GM12878 (cell line): Measurements from ENCODE around the gene GALNT17. TPM values are rescaled to one million over a fixed set of nuclear protein-coding genes. Genes with fewer than 3 reads are reported as not detected.

Experiments
- ATAC-seq: fragments of 200-7000 bp; cut with Tn5 transposase; 3 replicates; pipeline ENCODE4 v1.9.1; 2020; ENCODE audit warnings: mild to moderate bottlenecking, moderate library complexity
- BruUV-seq: library from RNA; stranded (reverse); fragments of 400-500 nt; replicated peaks from 2 replicates; lab custom pipeline; 2021; lab: Mats Ljungman, UMichigan
- CTCF ChIA-PET: fragments of 300-600 bp; sonication (Branson Sonifier 250); formaldehyde crosslinking; extraction: SDS; loops from one replicate; lab custom pipeline; 2021; ENCODE audit warnings: inconsistent platforms; lab: Yijun Ruan, JAX
- POLR2A ChIA-PET: fragments of 350-600 bp; formaldehyde crosslinking; extraction: SDS; loops from one replicate; lab custom pipeline; 2021; ENCODE audit warnings: inconsistent platforms; lab: Charles Lee
- RAD21 ChIA-PET: fragments of 300-600 bp; sonication (Branson Sonifier 250); formaldehyde crosslinking; loops from one replicate; lab custom pipeline; 2023; ENCODE audit warnings: antibody characterized with exemption; ENCODE audit not compliant: unreplicated experiment; lab: Charles Lee
- SMC1A ChIA-PET: fragments of 300-600 bp; sonication (Branson Sonifier 250); formaldehyde crosslinking; loops from one replicate; lab custom pipeline; 2023; ENCODE audit not compliant: unreplicated experiment, uncharacterized antibody; lab: Charles Lee
- DNase-seq: peaks from one replicate; pipeline ENCODE4 v3.0.0-alpha.2; 2011; ENCODE audit warnings: low read depth, low spot score
- FAIRE-seq: peaks from 3 replicates; lab custom pipeline; 2011; peaks lifted over from hg19 to GRCh38; lab: Jason Lieb, UNC
- H2AFZ ChIP-seq: 2 replicates; pipeline ENCODE4 v1.6.0; 2011; ENCODE audit warnings: low read depth, low read length, control low read depth; ENCODE audit not compliant: control insufficient read depth
- H3K27ac ChIP-seq: 2 replicates; pipeline ENCODE4 v1.5.1; 2011; ENCODE audit warnings: control low read depth; ENCODE audit not compliant: control insufficient read depth, insufficient read depth
- H3K27me3 ChIP-seq, 2 experiments: replicated peaks in 1 of 2; 2 replicates each; pipeline versions ENCODE4 v1.6.0 to v1.6.1; 2011; ENCODE audit warnings: low read length in 1 of 2; ENCODE audit not compliant: control insufficient read depth in 2 of 2, insufficient read depth in 2 of 2
- H3K36me3 ChIP-seq, 2 experiments: 2 replicates each; pipeline ENCODE4 v1.5.1; 2011; ENCODE audit warnings: low read length in 1 of 2; ENCODE audit not compliant: control insufficient read depth in 2 of 2, insufficient read depth in 2 of 2
- H3K4me1 ChIP-seq: 2 replicates; pipeline ENCODE4 v1.6.1; 2011; ENCODE audit warnings: mild to moderate bottlenecking, low read length, moderate library complexity, mixed read lengths; ENCODE audit not compliant: control insufficient read depth, insufficient read depth
- H3K4me2 ChIP-seq: 2 replicates; pipeline ENCODE4 v1.6.0; 2011; ENCODE audit warnings: control low read depth; ENCODE audit not compliant: control insufficient read depth, insufficient read depth
- H3K4me3 ChIP-seq: fragments of 200-600 bp; sonication (generic); 2 replicates; pipeline ENCODE4 v1.5.1; 2016
- H3K79me2 ChIP-seq: 2 replicates; pipeline ENCODE4 v1.6.0; 2011; ENCODE audit warnings: low read length; ENCODE audit not compliant: control insufficient read depth, insufficient read depth
- H3K9ac ChIP-seq: 2 replicates; pipeline ENCODE4 v1.8.0; 2011; ENCODE audit warnings: low read length, control low read depth, mixed read lengths; ENCODE audit not compliant: control insufficient read depth, insufficient read depth
- H3K9me3 ChIP-seq: replicated peaks from 3 replicates; pipeline ENCODE4 v1.5.1; 2011; ENCODE audit warnings: mild to moderate bottlenecking, low read length; ENCODE audit not compliant: control insufficient read depth, insufficient read depth
- H4K20me1 ChIP-seq: 2 replicates; pipeline ENCODE4 v1.6.0; 2011; ENCODE audit not compliant: control insufficient read depth, insufficient read depth
- BACH1 ChIP-seq: fragments of 450-650 bp; IDR thresholded peaks from 2 replicates; pipeline ENCODE4 v1.6.1; 2017; ENCODE audit warnings: mild to moderate bottlenecking, borderline replicate concordance
- IKZF1 ChIP-seq: fragments of 450-650 bp; conservative IDR thresholded peaks from 2 replicates; pipeline ENCODE4 v1.6.1; 2017; ENCODE audit warnings: antibody characterized with exemption, mild to moderate bottlenecking
- MEF2A ChIP-seq: IDR thresholded peaks from 2 replicates; pipeline ENCODE4 v1.6.1; 2011; ENCODE audit warnings: low read depth, mild to moderate bottlenecking, low read length, moderate library complexity; ENCODE audit not compliant: insufficient read depth
- NKRF ChIP-seq: fragments of 450-650 bp; conservative IDR thresholded peaks from 2 replicates; pipeline ENCODE4 v1.6.1; 2017; ENCODE audit warnings: mild to moderate bottlenecking, moderate library complexity
- NR2C2 ChIP-seq: IDR thresholded peaks from 2 replicates; pipeline ENCODE4 v1.6.1; 2011; ENCODE audit warnings: borderline replicate concordance, low read depth; ENCODE audit not compliant: control insufficient read depth, insufficient read length
- PRDM15 ChIP-seq: fragments of 450-650 bp; formaldehyde crosslinking; IDR thresholded peaks from 2 replicates; pipeline ENCODE4 v1.4.0; 2020; ENCODE audit warnings: mild to moderate bottlenecking, moderate library complexity
- SREBF1 ChIP-seq: IDR thresholded peaks from 2 replicates; pipeline ENCODE4 v1.6.1; 2012; ENCODE audit warnings: mild to moderate bottlenecking, low read length
- STAT3 ChIP-seq: IDR thresholded peaks from 2 replicates; pipeline ENCODE4 v1.6.1; 2011; ENCODE audit warnings: low read depth, low read length, improper control_type of control experiment
- TCF12 ChIP-seq: IDR thresholded peaks from 2 replicates; pipeline ENCODE4 v1.6.1; 2011; ENCODE audit warnings: low read depth, mild to moderate bottlenecking, low read length
- TCF7 ChIP-seq: IDR thresholded peaks from 2 replicates; pipeline ENCODE4 v1.6.1; 2014; ENCODE audit warnings: antibody characterized with exemption, borderline replicate concordance
- ZBED1 ChIP-seq: IDR thresholded peaks from 2 replicates; pipeline ENCODE4 v1.6.1; 2016; ENCODE audit warnings: borderline replicate concordance
- ZBTB33 ChIP-seq: fragments of 450-650 bp; IDR thresholded peaks from 2 replicates; pipeline ENCODE4 v1.6.1; 2017; ENCODE audit warnings: mild to moderate bottlenecking
- ZNF384 ChIP-seq: IDR thresholded peaks from 2 replicates; pipeline ENCODE4 v1.6.1; 2012; ENCODE audit warnings: low read depth, mild to moderate bottlenecking, low read length, improper control_type of control experiment, borderline replicate concordance
- ZNF687 ChIP-seq: fragments of 450-650 bp; IDR thresholded peaks from 2 replicates; pipeline ENCODE4 v1.6.1; 2017; ENCODE audit warnings: mild to moderate bottlenecking, moderate library complexity
- WGBS: methylation state at CpG from one replicate; pipeline ENCODE4 v1.1.6; 2016; ENCODE audit warnings: low lambda C conversion rate; ENCODE audit not compliant: insufficient replicate concordance, insufficient coverage; ENCODE audit errors: missing lambda C conversion rate; 5-methylcytosine and 5-hydroxymethylcytosine counted together
- in situ Hi-C: fragments of 300-500 bp; cut with MboI; formaldehyde crosslinking; loops from 9 replicates; pipeline ENCODE4 v1.14.3; 2018; ENCODE audit warnings: mixed read lengths
- intact Hi-C: fragments of 100-400 bp; cut with micrococcal nuclease; formaldehyde crosslinking; loops from one replicate; pipeline ENCODE4 v1.14.2; 2022; ENCODE audit not compliant: unreplicated experiment
- polyA plus RNA-seq, 11 experiments: library from polyadenylated mRNA; depleted of rRNA in 4 of 11; unstranded in 6 of 11; stranded (reverse) in 5 of 11; fragments of >200 nt; fragmentation: Nextera tagmentation in 4 of 11; fragmentation: Illumina TruSeq in 1 of 11; extraction: Ambion mirVana in 4 of 11; extraction: Trizol in 1 of 11; gene quantifications; 1 replicate in 1 of 11; 2 replicates in 10 of 11; pipeline versions ENCODE4 v1.2.1 to v1.2.3, GENCODE V29; 2011 to 2016; ENCODE audit warnings: inconsistent platforms in 2 of 11, missing spikeins in 2 of 11, low read depth in 1 of 11
- total RNA-seq, 4 experiments: library from RNA; depleted of rRNA in 3 of 4; stranded (reverse); fragments of >200 nt in 3 of 4; fragmentation: Illumina TruSeq in 1 of 4; extraction: Trizol in 1 of 4; gene quantifications; 2 replicates each; pipeline versions ENCODE4 v1.2.1 to v1.2.3, GENCODE V29; 2013 to 2021

GALNT17 gene
- total and polyA plus RNA-seq, 10 of the 15 experiments (the other 5 are each of a cell fraction or from before 2014, with no cell fraction given), result 0.12 to 0.15 TPM; not detected in 8

- Histone ChIP-seq H3K79me2 (no peaks in the 10 kb centered on the region), H3K9ac (no peak overlapping the region), H4K20me1 (no peaks in the 10 kb centered on the region), H2AFZ (no peak overlapping the region), H3K36me3 (no peaks in the 10 kb centered on the region), H3K4me3 (no peak overlapping the region), H3K27ac (no peak overlapping the region), H3K9me3 (no peaks in the 10 kb centered on the region), H3K4me2 (no peak overlapping the region), H3K4me1 (no peaks in the 10 kb centered on the region), H3K27me3 (no peaks in the 10 kb centered on the region)
- FAIRE-seq, result no peak
- in situ Hi-C loops (no loop called here), intact Hi-C loops (no loop called here)
- CTCF ChIA-PET, result no interaction called here
- POLR2A ChIA-PET, result no interaction called here
- no peak for ATAC-seq
- SMC1A ChIA-PET, result no interaction called here
- no TSS peak for BruUV-seq
- RAD21 ChIA-PET, result no interaction called here
- no peak for DNase-seq
- WGBS, result 64% methylated on average over 5 of the region's 5 CpGs
- no peak for TF ChIP-seq NR2C2
- no peak for TF ChIP-seq ZNF384
- TF ChIP-seq ZNF687, result no peak
- TF ChIP-seq SREBF1, result no peak
- TF ChIP-seq STAT3, result no peak
- TF ChIP-seq NKRF, result no peak
- no peak for TF ChIP-seq TCF7
- no peak for TF ChIP-seq BACH1
- no peak for TF ChIP-seq ZBED1
- no peak for TF ChIP-seq TCF12
- no peak for TF ChIP-seq ZBTB33
- no peak for TF ChIP-seq PRDM15 (CRISPR knock-in tag)
- no peak for TF ChIP-seq MEF2A
- TF ChIP-seq IKZF1, result no peak
Observed at GRCh38 chr7:71325151-71325550, 193.2 kb downstream of the GALNT17 start.
